Fibroblast of mammary gland (primary cell): ENCODE results near the gene IL1RL1.

Experiments used
- DNase-seq: peaks from one replicate; pipeline ENCODE4 v3.0.0-alpha.2; 2010; ENCODE audit warnings: low read depth
- H3K4me3 ChIP-seq: 2 replicates; pipeline ENCODE4 v1.5.1; 2011; ENCODE audit warnings: low read depth, mild to moderate bottlenecking, low read length, moderate library complexity; ENCODE audit not compliant: control insufficient read depth
- CTCF ChIP-seq: conservative IDR thresholded peaks from 2 replicates; pipeline ENCODE4 v1.5.1; 2011; ENCODE audit warnings: low read depth, low read length, inconsistent platforms; ENCODE audit not compliant: control insufficient read depth, insufficient read depth

The IL1RL1 gene

GRCh38 chr2:102359527-102359926 is 48.2 kb downstream of the IL1RL1 start:
- TF ChIP-seq CTCF = no peak
- no peak for DNase-seq
- H3K4me3 ChIP-seq = no peak overlapping the region

- no peak for DNase-seq
- no peak for TF ChIP-seq CTCF
- H3K4me3 ChIP-seq = no peak overlapping the region
Observed at GRCh38 chr2:102361632-102362241, 50.4 kb downstream of the IL1RL1 start.

- TF ChIP-seq CTCF = no peak
- H3K4me3 ChIP-seq = no peak overlapping the region
- DNase-seq = no peak
Observed at GRCh38 chr2:102365763-102366162, 54.4 kb downstream of the IL1RL1 start.

GRCh38 chr2:102366406-102367112 is 55.2 kb downstream of the IL1RL1 start:
- H3K4me3 ChIP-seq = no peak overlapping the region
- no peak for TF ChIP-seq CTCF
- no peak for DNase-seq

GRCh38 chr2:102367331-102367971 is 56.1 kb downstream of the IL1RL1 start:
- DNase-seq = no peak
- no peak overlapping the region for H3K4me3 ChIP-seq
- TF ChIP-seq CTCF = no peak

- no peak for DNase-seq
- TF ChIP-seq CTCF = no peak
- no peak overlapping the region for H3K4me3 ChIP-seq
Observed at GRCh38 chr2:102368461-102369109, 57.2 kb downstream of the IL1RL1 start.
